Ramos (cell line): ENCODE results near the gene MYH16.
"Not testable (repeated sequence)": the region's sequence is repeated elsewhere in the genome, so short reads cannot be mapped to it uniquely, and the experiment has no call there.

Experiments
- in situ Hi-C: fragments of 300-500 bp; cut with MboI; formaldehyde crosslinking; loops from one replicate; pipeline ENCODE4 v1.14.3; 2022; ENCODE audit warnings: low sequenced_read_pairs; ENCODE audit not compliant: unreplicated experiment

Gene MYH16

DNA sequence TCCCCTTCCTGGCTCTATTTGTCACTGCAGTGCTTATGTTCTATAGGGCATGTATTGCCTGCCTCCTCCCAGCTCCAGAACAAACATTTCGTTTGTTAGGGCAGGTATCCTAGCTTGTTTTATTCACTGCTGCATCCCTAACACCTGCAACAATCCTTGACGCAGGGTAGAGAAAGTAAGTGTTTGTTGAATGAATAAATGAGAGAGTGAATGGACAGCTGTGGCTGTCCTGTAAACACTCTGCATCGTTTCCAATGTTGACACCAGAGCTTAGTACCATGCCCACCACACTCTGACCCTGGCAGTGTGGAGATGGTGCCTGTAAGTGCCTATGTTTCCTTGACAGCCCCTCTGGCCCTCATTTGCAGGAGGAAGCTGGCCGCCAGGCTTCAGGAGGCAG lies 21.0 kb downstream of the MYH16 start:
- in situ Hi-C loops, result no loop called here

GRCh38 chr7:99296471-99296870 lies 23.8 kb downstream of the MYH16 start:
- in situ Hi-C loops, result no loop called here

GRCh38 chr7:99301496-99301895 lies 28.9 kb downstream of the MYH16 start:
- in situ Hi-C loops, result no loop called here

DNA sequence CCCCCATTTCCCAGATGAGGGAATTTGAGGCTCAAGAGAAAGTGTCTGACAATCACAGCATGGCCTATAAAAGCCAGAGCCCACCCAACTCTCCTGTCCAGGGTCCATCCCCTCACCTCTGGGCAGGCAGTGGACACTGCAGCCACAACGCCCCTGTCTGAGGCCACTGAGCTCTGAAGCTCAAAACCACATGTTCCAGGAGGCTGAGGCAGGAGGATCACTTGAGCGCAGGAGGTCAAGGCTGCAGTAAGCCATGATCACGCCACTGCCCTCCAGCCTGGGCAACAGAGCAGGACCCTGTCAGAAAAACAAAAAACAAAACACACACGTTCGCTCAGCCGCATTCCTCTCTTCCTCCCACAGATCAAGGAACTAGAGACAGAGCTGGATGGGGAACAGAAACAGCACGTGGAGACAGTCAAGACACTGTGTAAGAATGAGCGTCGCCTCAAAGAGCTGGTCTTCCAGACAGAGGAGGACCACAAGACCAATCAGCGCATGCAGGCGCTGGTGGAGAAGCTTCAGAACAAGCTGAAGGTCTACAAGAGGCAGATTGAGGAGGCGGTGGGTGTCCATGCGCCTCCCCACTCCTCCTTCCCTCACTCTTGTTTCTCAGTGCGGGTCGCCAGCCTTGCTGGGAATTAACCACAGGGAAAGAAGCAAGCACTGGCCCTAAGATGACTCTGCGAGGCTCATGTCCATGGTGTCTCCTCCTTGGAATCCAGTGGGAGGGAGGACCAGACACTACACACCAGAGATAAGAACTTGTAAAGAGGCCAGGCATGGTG lies 33.0 kb downstream of the MYH16 start:
- in situ Hi-C loops, result loop anchor here (5.0 kb wide), 1 partner anchor 263 kb away; no protein-coding TSS in a partner anchor

DNA sequence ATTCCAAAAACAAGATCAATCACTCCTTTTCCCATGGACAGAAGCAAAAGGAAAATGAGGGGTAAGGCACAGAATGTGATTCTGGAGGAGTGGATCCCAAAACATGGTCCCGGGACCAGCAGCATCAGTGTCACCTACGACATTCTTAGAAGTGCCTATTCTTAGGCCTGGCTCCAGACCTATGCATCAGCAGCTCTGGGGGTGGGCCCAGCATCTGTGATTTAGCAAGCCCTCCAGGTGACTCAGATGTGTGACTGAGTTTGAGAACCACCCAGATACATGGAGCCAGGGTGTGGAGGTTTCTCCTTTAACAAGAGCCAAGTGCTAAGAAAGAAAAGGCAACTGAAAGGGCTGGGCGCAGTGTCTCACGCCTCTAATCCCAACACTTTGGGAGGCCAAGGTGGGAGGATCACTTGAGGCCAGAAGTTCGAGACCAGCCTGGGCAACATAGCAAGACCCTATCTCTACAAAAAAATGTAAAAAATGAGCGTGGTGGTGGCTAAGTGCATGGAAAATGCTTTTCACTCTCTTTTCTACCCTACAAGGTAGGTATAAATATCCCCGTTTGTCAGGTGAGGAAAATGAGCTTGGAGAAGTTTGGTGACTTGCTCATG lies 35.9 kb downstream of the MYH16 start:
- in situ Hi-C loops, result loop anchor here (5.0 kb wide), 1 partner anchor 266 kb away; no protein-coding TSS in a partner anchor

DNA sequence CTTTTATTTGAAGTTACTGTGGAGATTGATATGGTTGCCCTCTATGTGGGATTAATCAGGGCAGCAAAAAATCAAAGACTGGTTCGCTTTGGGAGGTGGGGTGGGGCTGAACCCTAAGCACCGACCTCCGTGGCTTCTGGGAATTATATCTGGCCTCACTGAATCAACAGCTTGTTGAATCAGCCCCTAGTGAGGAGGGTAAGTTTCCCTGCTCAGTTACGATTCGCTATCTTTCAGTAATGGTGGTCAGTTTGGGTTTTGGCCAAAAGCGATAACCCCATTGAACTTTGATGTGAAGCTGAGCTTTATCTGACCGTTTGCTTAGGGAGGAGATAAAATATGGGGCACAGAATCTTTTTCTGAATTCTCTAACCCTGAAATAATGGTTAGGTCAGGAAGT lies 36.5 kb downstream of the MYH16 start:
- in situ Hi-C loops, result loop anchor here (5.0 kb wide), 1 partner anchor 267 kb away; no protein-coding TSS in a partner anchor

DNA sequence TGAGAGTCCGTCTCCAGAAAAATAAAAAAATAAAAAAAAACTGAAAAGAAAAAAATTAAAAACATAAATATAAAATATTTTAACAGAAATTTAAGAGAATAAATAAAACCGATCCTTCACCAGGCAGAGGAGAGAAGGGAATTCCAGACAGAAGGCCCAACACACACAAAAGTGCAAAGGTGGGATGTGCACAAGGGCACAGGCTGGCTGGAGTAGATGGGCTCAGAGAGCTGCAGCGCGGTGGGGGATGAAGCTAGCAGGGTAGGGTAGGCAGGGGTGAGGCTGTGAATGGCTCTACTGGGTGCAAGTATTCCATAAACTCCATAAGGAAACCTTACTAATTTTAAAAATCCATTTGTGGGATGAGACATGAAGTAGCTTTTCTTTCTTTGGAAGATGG lies 37.4 kb downstream of the MYH16 start:
- in situ Hi-C loops, result no loop called here

DNA sequence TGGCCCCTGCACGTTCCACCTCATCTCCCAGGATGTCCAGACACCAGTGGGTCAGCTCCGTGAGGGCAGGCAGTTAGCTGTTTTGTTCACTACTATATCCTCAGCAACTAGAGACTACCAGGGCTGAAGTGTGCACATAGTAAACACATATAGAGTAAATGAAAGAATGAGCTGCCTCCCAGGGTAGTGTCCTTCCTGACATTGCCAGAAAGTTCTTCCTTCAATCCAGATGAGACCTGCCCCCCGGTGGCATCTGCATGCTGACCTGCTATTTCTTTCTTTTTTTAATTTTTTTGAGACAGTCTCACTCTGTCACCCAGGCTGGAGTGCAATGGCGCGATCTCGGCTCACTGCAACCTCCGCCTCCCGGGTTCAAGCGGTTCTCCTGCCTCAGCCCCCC lies 39.1 kb downstream of the MYH16 start:
- in situ Hi-C loops, result no loop called here

DNA sequence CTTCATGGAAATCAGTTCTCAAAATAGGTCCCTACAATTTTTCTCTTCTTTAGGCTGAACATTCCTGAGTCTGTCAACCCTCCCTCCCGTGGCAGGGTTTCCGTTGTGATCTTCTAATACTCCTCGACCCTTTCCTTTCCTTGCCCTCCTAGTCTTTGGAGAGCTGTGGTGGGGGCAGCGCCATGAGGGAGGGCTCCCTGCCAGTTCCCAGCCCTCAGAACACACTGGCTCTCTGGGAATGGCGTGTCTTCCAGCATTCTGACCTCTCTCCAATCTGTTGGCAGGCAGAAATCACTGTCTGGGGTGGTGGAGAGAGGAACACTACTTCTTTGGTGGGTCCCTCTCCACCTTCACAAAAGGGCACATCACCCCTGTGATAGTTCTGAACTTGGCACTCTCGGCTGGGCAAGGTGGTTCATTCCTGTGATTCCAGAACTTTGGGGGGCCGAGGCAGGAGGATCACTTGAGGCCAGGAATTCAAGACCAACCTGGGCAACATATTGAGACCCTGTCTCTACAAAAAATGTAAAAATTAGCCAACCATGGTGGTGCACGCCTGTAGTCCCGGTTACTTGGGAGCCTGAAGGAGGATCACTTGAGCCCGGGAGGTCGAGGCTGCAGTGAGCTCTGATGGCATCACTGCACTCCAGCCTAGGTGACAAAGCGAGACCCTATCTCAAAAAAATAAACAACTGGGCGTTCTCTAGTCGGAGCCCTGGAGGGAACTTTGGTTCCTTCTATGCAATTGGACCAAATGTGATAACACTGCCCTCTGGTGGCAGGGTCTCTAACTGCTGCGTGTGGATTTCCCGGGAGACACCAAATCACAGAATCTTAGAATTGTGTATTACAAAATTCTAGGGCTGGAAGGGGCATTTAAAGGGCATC lies 39.9 kb downstream of the MYH16 start:
- in situ Hi-C loops, result no loop called here

DNA sequence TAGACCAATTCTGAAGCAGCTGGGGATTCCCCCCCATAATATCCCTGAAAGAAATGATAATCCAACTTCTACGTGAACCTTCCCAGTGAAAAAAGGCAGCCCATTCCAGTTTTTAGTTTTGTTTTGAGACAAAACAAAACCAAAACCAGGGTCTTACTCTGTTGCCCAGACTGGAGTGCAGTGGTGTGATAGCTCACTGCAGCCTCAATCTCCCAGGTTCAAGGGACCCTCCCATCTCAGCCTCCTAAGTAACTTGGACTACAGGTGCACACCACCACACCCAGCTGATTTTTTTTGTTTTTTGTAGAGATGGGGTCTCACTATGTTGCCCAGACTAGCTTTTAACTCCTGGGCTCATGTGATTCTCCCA lies 40.5 kb downstream of the MYH16 start:
- in situ Hi-C loops, result no loop called here

DNA sequence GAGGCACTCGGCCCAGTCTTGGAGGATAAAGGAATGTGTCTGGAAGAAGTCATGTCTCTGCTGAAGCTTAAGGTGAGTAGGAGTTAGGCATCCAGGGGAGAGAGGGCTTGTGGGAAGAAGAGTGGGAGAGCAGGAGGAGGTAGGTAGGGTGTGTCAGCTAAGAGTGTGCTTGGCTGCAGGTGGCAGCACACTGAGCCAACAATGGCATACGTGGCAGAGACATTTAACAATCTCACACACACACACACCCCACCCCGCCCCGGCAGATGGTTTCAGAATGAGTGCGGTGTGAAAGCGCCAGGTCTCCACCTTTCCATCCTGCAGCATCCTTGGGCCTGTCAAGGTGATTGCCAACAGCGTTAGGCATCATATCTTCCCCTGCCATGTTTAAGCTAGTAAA lies 41.9 kb downstream of the MYH16 start:
- in situ Hi-C loops, result no loop called here

DNA sequence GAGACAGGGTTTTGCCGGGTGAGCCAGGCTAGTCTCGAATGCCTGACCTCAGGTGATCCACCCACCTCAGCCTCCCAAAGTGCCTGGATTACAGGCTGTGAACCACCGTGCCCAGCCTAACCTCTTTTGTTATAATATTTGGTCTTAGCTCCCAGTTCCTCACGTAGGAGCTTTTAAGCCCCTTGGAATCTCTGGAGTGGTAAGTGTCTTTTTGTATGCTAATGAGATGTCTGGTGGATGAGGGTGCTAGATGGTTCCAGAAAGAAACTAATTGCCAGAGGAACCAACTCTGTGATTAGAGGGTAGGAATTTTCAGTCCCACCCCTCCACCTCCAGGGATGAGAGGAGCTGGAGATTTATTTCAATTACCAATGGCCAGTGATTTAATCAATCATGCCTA lies 47.7 kb downstream of the MYH16 start:
- in situ Hi-C loops, result no loop called here

DNA sequence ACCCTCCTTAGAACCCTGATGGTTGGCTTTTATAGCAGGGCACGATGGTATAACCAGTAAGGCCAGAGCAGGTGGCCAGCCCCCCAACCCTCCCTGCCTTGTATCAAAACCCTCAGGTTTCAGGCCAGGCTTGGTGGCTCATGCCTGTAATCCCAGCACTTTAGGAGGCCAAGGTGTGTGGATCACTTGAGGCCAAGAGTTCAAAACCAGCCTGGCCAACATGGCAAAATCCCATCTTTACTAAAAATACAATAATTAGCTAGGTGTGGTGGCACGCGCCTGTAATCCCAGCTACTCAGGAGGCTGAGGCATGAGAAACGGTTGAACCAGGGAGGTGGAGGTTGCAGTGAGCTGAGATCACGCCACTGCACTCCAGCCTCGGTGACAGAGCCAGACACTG lies 50.0 kb downstream of the MYH16 start:
- in situ Hi-C loops, result not testable (repeated sequence)

- in situ Hi-C loops, result no loop called here
These were observed 51.9 kb downstream of the MYH16 start for GRCh38 chr7:99324559-99324958.

DNA sequence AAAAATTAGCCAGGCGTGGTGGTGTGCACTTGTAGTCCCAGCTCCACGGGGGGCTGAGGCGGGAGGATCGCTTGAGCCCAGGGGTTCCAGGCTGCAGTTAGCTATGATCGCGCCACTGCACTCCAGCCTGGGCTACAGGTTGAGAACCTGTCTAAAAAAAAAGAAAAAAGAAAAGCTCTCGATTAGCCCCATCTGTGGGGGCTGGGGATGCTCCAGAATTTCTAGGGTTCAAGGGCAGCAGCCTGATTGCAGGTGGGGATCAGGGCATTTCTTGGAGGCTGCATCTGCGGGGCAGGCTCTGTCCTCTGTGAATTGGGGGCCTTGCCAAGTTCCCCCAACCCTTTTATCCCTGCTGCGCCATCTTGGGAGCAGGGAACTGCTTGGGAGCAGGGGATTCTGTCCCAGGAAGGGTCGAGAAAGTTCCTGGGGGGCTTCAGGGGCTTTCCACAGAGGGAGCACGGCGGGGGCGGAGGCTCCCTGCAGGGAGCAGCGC lies 52.4 kb downstream of the MYH16 start:
- in situ Hi-C loops, result no loop called here

DNA sequence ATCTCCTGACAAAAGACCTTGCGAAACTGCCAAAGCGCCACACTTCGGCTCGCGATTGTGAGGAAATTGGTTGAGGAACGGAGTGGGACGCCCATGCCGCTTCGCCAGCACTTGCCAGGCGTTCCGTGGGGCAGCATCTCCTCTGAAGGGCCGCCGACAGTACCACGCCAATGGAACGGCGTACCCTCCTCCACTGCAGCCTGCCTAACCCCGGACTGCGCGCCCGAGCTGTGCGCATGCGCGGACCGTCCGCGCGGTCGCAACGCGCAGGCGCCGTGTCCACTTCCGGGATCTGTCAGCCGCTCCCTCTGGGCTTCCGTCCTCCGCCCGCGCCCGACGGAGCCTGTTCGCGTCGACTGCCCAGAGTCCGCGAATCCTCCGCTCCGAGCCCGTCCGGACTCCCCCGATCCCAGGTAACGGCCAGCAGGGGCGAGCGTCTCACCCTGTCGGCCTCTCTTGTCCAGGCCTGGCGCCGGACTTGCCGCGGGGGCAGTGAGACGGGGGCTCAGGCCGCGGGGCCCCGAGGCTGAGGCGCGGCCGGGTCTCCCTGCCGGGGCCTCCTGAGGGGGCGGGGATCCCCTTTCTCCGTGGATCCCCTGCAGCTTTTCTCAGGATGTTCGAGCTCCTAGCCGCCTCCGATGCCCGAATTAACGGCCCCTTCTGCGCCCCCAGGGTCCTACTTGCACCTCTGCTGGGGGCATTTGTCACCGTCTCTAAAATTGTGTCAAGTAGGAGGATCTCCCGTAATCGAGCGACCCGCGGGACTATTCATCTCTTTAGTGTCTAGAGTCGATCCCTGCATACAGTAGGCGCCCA lies 53.2 kb downstream of the MYH16 start, which contains the start of gene ARPC1A:
Gene ARPC1A, plus strand, starts transcription at position 307 of the 816 bp plus-strand sequence. CDS start 7,456 bp downstream, outside the sequence.
- in situ Hi-C loops, result no loop called here

DNA sequence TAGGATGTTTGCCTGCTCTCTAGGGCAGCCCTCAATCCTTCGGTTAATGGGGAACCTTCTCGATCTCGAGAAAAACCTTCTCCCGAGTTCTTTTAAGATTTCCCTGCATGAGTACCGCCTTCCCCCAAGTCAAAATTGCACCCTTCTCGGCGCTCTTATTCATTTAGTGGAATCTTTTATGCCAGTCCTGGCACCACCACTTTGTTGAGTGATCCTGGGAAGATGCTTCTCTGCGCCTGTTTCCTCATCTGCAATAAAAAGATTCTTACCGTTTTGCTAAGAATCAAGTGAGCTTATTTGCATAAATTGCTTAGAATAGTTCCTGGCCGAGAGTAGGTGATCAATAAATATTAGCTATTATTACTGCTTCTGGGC lies 53.8 kb downstream of the MYH16 start:
- in situ Hi-C loops, result no loop called here

DNA sequence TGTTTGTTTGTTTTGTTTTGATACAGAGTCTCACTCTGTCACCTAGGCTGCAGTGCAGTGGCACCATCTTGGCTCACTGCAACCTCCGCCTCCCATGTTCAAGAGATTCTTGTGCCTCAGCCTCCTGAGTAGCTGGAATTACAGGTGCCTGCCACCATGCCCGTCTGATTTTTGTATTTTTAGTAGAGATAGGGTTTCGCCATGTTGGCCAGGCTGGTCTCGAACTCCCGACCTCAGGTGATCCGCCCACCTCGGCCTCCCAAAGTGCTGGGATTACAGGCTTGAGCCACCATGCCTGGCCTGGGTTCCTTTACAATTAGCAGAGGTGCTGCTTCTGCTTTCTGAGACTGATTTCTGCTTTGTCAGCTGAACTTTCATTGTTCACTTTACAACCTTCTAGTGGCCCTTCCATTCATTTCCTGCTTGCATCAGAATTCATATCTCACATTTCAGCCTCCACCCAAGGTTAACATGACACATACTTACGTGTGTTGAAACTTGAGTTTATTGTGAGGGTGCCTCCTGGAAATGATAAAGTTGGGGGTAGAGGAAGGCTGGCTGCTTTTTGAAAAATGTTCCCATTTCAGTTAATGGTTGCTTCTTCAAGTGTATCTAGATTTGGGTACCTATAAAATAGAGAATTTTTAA lies 57.8 kb downstream of the MYH16 start:
- in situ Hi-C loops, result not testable (repeated sequence)

DNA sequence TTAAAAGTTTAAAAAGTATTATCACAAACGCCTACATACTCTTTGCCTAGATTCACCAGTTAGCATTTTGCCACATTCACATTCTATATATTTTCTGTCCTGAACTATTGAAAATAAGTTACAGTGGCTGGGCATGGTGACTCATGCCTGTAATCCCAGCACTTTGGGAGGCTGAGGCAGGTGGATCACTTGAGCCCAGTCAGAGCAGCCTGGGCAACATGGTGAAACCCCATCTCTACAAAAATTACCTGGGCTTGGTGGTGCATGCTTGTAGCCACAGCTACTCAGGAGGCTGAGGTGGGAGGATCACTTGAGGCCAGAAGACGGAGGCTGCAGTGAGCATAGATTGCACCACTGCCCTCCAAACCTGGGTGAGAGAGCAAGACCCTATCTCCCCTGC lies 58.4 kb downstream of the MYH16 start:
- in situ Hi-C loops, result no loop called here
